ENCODE results near the gene FMN2. TPM values are rescaled to one million over a fixed set of nuclear protein-coding genes. Genes with fewer than 3 reads are reported as not detected.

Gene FMN2
- total and polyA plus RNA-seq, 2 experiments from 2014 or later = 0.97 TPM; not detected in 1

- H3K27ac ChIP-seq = no peak overlapping the region
- no peaks in the 10 kb centered on the region for H3K9me2 ChIP-seq (replicated peaks; ENCODE audit: insufficient read depth)
- 100% methylated on average over 2 of the region's 2 CpGs for WGBS (ENCODE audit: low lambda C conversion rate, missing lambda C conversion rate)
- no peak overlapping the region for H3K4me2 ChIP-seq
- H2AFZ ChIP-seq = no peak overlapping the region
- TF ChIP-seq CTCF (IDR thresholded peaks at IDR 0.05; ENCODE audit: poor library complexity) (no peak), EZH2 (IDR thresholded peaks at IDR 0.05; ENCODE audit: borderline replicate concordance) (no peak), EZH2phosphoT487 (IDR thresholded peaks at IDR 0.05; ENCODE audit: low read depth, severe bottlenecking, unreplicated experiment) (no peak)
- H3K9me3 ChIP-seq (ENCODE audit: low read depth) = no peaks in the 10 kb centered on the region
- H3K79me2 ChIP-seq = no peaks in the 10 kb centered on the region
- DNase-seq (ENCODE audit: low spot score) = no peak
- H3K4me3 ChIP-seq = no peak overlapping the region
- no peaks in the 10 kb centered on the region for H3K36me3 ChIP-seq (replicated peaks; ENCODE audit: insufficient read depth, low read depth)
- H3K27me3 ChIP-seq = no peaks in the 10 kb centered on the region
- no peaks in the 10 kb centered on the region for H3K4me1 ChIP-seq (ENCODE audit: insufficient read depth)
- no peaks in the 10 kb centered on the region for H4K20me1 ChIP-seq (ENCODE audit: insufficient read depth, poor library complexity, severe bottlenecking)
Observed at GRCh38 chr1:240295811-240296210, 204.1 kb downstream of the FMN2 start.

DNA sequence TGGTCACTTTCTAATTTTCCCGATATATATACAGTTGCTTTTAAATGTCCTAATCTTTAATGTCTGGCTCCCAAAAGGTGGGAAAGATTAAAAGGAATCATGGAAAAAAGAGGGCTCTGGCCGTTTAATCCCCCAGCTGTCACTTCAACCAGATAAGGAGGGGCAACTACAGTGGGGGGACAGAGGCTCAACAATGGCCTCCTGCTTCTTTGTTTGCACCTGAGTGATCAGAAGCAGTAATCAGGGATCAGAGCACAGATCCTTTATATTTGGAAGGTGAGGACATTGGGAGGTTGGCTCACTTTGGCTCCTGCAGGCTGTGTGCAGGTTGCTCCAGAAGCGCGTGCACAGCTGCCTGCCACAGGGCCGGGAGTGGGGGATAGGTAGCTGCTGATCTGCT lies 212.8 kb downstream of the FMN2 start:
- Histone ChIP-seq H4K20me1 (ENCODE audit: insufficient read depth, poor library complexity, severe bottlenecking) (no peaks in the 10 kb centered on the region), H3K27me3 (no peaks in the 10 kb centered on the region), H3K9me3 (ENCODE audit: low read depth) (no peaks in the 10 kb centered on the region), H3K27ac (no peak overlapping the region), H3K36me3 (replicated peaks; ENCODE audit: insufficient read depth, low read depth) (no peaks in the 10 kb centered on the region), H3K4me2 (no peak overlapping the region), H3K9me2 (replicated peaks; ENCODE audit: insufficient read depth) (no peaks in the 10 kb centered on the region), H3K4me1 (ENCODE audit: insufficient read depth) (no peaks in the 10 kb centered on the region), H3K4me3 (no peak overlapping the region), H3K79me2 (no peaks in the 10 kb centered on the region), H2AFZ (no peak overlapping the region)
- 61% methylated on average over 5 of the region's 5 CpGs for WGBS (ENCODE audit: low lambda C conversion rate, missing lambda C conversion rate)
- no peak for DNase-seq (ENCODE audit: low spot score)
- TF ChIP-seq CTCF (IDR thresholded peaks at IDR 0.05; ENCODE audit: poor library complexity) (no peak), EZH2phosphoT487 (IDR thresholded peaks at IDR 0.05; ENCODE audit: low read depth, severe bottlenecking, unreplicated experiment) (no peak), EZH2 (IDR thresholded peaks at IDR 0.05; ENCODE audit: borderline replicate concordance) (no peak)

DNA sequence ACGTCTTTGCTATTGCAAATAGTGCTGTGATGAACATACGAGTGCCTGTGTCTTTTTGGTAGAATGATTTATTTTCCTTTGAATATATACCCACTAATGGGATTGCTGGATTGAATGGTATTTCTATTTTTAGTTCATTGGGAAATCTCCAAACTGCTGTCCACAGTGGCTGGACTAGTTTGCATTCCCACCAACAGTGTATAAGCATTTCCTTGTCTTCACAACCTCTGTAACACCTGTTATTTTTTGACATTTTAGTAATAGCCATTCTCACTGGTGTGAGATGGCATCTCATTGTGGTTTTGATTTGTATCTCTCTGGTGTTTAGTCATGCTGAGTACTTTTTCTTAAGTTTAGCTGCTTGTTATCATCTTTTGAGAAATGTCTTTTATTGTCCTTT lies 215.0 kb downstream of the FMN2 start:
- Histone ChIP-seq H3K4me1 (ENCODE audit: insufficient read depth) (no peaks in the 10 kb centered on the region), H3K27ac (no peak overlapping the region), H3K9me3 (ENCODE audit: low read depth) (no peaks in the 10 kb centered on the region), H2AFZ (no peak overlapping the region), H3K9me2 (replicated peaks; ENCODE audit: insufficient read depth) (no peaks in the 10 kb centered on the region), H3K4me3 (no peak overlapping the region), H3K27me3 (no peaks in the 10 kb centered on the region), H4K20me1 (ENCODE audit: insufficient read depth, poor library complexity, severe bottlenecking) (no peaks in the 10 kb centered on the region), H3K36me3 (replicated peaks; ENCODE audit: insufficient read depth, low read depth) (no peaks in the 10 kb centered on the region), H3K79me2 (no peaks in the 10 kb centered on the region), H3K4me2 (no peak overlapping the region)
- 62% methylated on average over 2 of the region's 2 CpGs for WGBS (ENCODE audit: low lambda C conversion rate, missing lambda C conversion rate)
- no peak for TF ChIP-seq CTCF (IDR thresholded peaks at IDR 0.05; ENCODE audit: poor library complexity)
- TF ChIP-seq EZH2phosphoT487 (IDR thresholded peaks at IDR 0.05; ENCODE audit: low read depth, severe bottlenecking, unreplicated experiment) = no peak
- TF ChIP-seq EZH2 (IDR thresholded peaks at IDR 0.05; ENCODE audit: borderline replicate concordance) = no peak
- DNase-seq (ENCODE audit: low spot score) = no peak

GRCh38 chr1:240308096-240308495 lies 216.4 kb downstream of the FMN2 start:
- TF ChIP-seq EZH2 (IDR thresholded peaks at IDR 0.05; ENCODE audit: borderline replicate concordance) (no peak), CTCF (IDR thresholded peaks at IDR 0.05; ENCODE audit: poor library complexity) (no peak), EZH2phosphoT487 (IDR thresholded peaks at IDR 0.05; ENCODE audit: low read depth, severe bottlenecking, unreplicated experiment) (no peak)
- no peak for DNase-seq (ENCODE audit: low spot score)
- no peaks in the 10 kb centered on the region for H3K9me2 ChIP-seq (replicated peaks; ENCODE audit: insufficient read depth)
- H3K4me1 ChIP-seq (ENCODE audit: insufficient read depth) = no peaks in the 10 kb centered on the region
- no peaks in the 10 kb centered on the region for H4K20me1 ChIP-seq (ENCODE audit: insufficient read depth, poor library complexity, severe bottlenecking)
- no peak overlapping the region for H3K4me2 ChIP-seq
- H3K9me3 ChIP-seq (ENCODE audit: low read depth) = no peaks in the 10 kb centered on the region
- no peak overlapping the region for H3K4me3 ChIP-seq
- WGBS (ENCODE audit: low lambda C conversion rate, missing lambda C conversion rate) = 69% methylated on average over 3 of the region's 3 CpGs
- no peaks in the 10 kb centered on the region for H3K36me3 ChIP-seq (replicated peaks; ENCODE audit: insufficient read depth, low read depth)
- H3K27ac ChIP-seq = no peak overlapping the region
- peak overlapping the region; percentile 25 for H2AFZ ChIP-seq
- H3K79me2 ChIP-seq = no peaks in the 10 kb centered on the region
- H3K27me3 ChIP-seq = no peaks in the 10 kb centered on the region
